GM19025 (cell line): ENCODE measurements around the gene TBX3.

ENCODE experiments used
- ATAC-seq: cut with Tn5 transposase; IDR thresholded peaks from one replicate; pipeline ENCODE4 v1.9.1; 2021; ENCODE audit warnings: mild to moderate bottlenecking, low read depth, moderate library complexity; ENCODE audit not compliant: unreplicated experiment

TBX3 gene

GRCh38 chr12:114669401-114670290, 14.3 kb downstream of the TBX3 start:
- ATAC-seq, result no peak

- ATAC-seq, result no peak
Measured at GRCh38 chr12:114668886-114669288, 15.1 kb downstream of the TBX3 start.

- ATAC-seq, result no peak
Measured at GRCh38 chr12:114668151-114668885, 15.7 kb downstream of the TBX3 start.

GRCh38 chr12:114667669-114668150, 16.3 kb downstream of the TBX3 start:
- no peak for ATAC-seq

- ATAC-seq, result no peak
Measured at GRCh38 chr12:114666746-114667668, 17.0 kb downstream of the TBX3 start.

- no peak for ATAC-seq
Measured at GRCh38 chr12:114665411-114666260, 18.3 kb downstream of the TBX3 start.

GRCh38 chr12:114664651-114665320, 19.2 kb downstream of the TBX3 start:
- no peak for ATAC-seq

GRCh38 chr12:114662512-114663177, 21.3 kb downstream of the TBX3 start:
- no peak for ATAC-seq

- ATAC-seq, result no peak
Measured at GRCh38 chr12:114661245-114661644, 22.7 kb downstream of the TBX3 start.

- no peak for ATAC-seq
Measured at GRCh38 chr12:114659084-114659483, 24.9 kb downstream of the TBX3 start.

GRCh38 chr12:114658002-114658441, 26.0 kb downstream of the TBX3 start:
- ATAC-seq, result no peak

- no peak for ATAC-seq
Measured at GRCh38 chr12:114657597-114657920, 26.4 kb downstream of the TBX3 start.

GRCh38 chr12:114656906-114657596, 26.9 kb downstream of the TBX3 start:
- no peak for ATAC-seq

- no peak for ATAC-seq
Measured at GRCh38 chr12:114655934-114656749, 27.8 kb downstream of the TBX3 start.

GRCh38 chr12:114649585-114649984, 34.4 kb downstream of the TBX3 start:
- ATAC-seq, result no peak

GRCh38 chr12:114648711-114649110, 35.3 kb downstream of the TBX3 start:
- no peak for ATAC-seq

GRCh38 chr12:114638790-114639435, 45.1 kb downstream of the TBX3 start:
- ATAC-seq, result no peak
